HG03342 (cell line): Measurements from ENCODE around the gene C5orf15.
"Not testable (repeated sequence)": the region's sequence is repeated elsewhere in the genome, so short reads cannot be mapped to it uniquely, and the experiment has no call there.

Source experiments
- ATAC-seq: cut with Tn5 transposase; IDR thresholded peaks from one replicate; pipeline ENCODE4 v1.9.1; 2021; ENCODE audit warnings: mild to moderate bottlenecking, moderate library complexity; ENCODE audit not compliant: unreplicated experiment

C5orf15 gene

GRCh38 chr5:133963493-133964128 is 4.8 kb downstream of the C5orf15 start:
- no peak for ATAC-seq

- no peak for ATAC-seq
These were observed 5.5 kb downstream of the C5orf15 start for GRCh38 chr5:133962801-133963476.

- no peak for ATAC-seq
These were observed 6.3 kb downstream of the C5orf15 start for GRCh38 chr5:133962131-133962530.

- no peak for ATAC-seq
These were observed 8.8 kb downstream of the C5orf15 start for GRCh38 chr5:133959643-133960042.

GRCh38 chr5:133957591-133957990 is 10.8 kb downstream of the C5orf15 start:
- peak; percentile 69 for ATAC-seq

- ATAC-seq = peak; percentile 14
These were observed 11.3 kb downstream of the C5orf15 start for GRCh38 chr5:133957080-133957479.

- ATAC-seq = not testable (repeated sequence)
These were observed 12.2 kb downstream of the C5orf15 start for GRCh38 chr5:133956196-133956595.

- ATAC-seq = no peak
These were observed 14.8 kb downstream of the C5orf15 start for GRCh38 chr5:133953568-133954145.

GRCh38 chr5:133952729-133953567 is 15.5 kb downstream of the C5orf15 start:
- ATAC-seq = no peak

- ATAC-seq = no peak
These were observed 17.4 kb downstream of the C5orf15 start for GRCh38 chr5:133950821-133951612.

GRCh38 chr5:133948721-133949120 is 19.7 kb downstream of the C5orf15 start:
- ATAC-seq = no peak

GRCh38 chr5:133947431-133947841 is 21.0 kb downstream of the C5orf15 start:
- ATAC-seq = no peak

- ATAC-seq = no peak
These were observed 22.9 kb downstream of the C5orf15 start for GRCh38 chr5:133945568-133945967.

- ATAC-seq = peak; percentile 46
These were observed 23.9 kb downstream of the C5orf15 start for GRCh38 chr5:133944263-133945185.

GRCh38 chr5:133943475-133943817 is 25.0 kb downstream of the C5orf15 start:
- no peak for ATAC-seq

GRCh38 chr5:133942614-133943474 is 25.6 kb downstream of the C5orf15 start:
- ATAC-seq = no peak

- no peak for ATAC-seq
These were observed 26.8 kb downstream of the C5orf15 start for GRCh38 chr5:133941456-133942196.

GRCh38 chr5:133939668-133940067 is 28.8 kb downstream of the C5orf15 start:
- ATAC-seq = no peak
